ENCODE results near the gene ELF1. TPM values are rescaled to one million over a fixed set of nuclear protein-coding genes. Genes with fewer than 3 reads are reported as not detected.

The ELF1 gene
- total RNA-seq = 75.2 and 122 TPM in 2 replicates

DNA sequence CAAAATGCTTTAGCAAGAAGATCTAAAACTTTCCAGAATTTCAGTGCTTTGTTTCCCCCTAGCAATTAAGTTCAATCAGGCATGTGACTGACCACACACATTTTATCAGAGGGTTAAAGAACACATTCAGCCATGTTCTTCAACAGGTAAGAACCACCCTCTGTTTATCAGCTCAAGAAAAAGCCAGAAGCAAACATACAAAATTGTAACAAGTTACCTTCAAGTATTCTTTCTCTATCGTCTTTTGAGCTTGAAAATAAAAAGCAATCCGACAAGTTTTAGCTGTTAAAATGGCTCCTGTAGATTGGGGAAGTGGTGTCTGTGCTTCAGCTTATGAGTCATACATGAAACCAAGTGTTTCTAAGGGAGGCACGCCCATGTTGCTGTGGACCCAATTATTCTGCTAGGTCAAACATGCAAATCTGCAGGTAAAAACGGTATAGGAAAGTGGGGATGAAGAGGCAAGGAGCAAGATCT, at the start of gene ELF1:
ELF1 (minus strand) TSS at position 306 of the 477 bp plus-strand sequence. CDS start 37,262 bp downstream, outside the sequence.
- peak; percentile 91 for DNase-seq (ENCODE audit: low read depth)

DNA sequence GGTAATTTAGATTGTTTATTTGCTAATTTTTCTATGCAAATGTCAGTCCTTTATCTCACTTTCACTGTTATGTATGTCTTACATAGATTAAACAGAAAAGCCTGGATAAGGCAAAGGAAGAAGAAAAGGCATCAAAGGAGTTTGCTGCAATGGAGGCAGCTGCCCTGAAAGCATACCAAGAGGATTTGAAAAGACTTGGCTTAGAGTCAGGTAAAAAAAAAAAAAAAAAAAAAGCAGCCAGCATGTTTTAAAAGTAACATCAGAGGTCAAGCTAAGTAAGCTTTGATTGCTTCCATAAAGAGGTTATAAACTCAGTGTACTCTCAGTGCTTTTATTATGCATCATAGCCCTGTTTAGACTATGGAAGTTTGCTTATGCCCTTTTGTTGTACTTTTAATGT, 46.0 kb upstream of the ELF1 start:
- peak; percentile 66 for DNase-seq (ENCODE audit: low read depth)

DNA sequence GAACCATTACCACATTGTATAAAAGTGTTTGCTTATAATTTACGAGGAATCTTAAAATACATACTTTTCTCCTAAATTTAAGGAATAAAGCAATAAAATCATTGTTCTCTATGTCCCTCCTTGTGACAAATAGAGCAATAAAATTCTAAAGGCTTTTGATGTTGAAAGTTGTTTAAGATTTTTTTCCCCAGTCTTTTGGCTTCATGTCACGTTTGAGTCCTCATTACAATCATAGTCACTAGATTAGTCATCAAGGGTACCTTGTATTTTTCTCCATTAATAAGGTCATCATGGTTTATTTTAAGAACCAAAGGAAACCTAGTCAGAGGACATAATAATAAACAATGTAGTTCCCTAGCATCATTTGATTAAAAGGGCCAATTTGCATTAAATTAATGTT, 45.4 kb upstream of the ELF1 start:
- peak; percentile 91 for DNase-seq (ENCODE audit: low read depth)

DNA sequence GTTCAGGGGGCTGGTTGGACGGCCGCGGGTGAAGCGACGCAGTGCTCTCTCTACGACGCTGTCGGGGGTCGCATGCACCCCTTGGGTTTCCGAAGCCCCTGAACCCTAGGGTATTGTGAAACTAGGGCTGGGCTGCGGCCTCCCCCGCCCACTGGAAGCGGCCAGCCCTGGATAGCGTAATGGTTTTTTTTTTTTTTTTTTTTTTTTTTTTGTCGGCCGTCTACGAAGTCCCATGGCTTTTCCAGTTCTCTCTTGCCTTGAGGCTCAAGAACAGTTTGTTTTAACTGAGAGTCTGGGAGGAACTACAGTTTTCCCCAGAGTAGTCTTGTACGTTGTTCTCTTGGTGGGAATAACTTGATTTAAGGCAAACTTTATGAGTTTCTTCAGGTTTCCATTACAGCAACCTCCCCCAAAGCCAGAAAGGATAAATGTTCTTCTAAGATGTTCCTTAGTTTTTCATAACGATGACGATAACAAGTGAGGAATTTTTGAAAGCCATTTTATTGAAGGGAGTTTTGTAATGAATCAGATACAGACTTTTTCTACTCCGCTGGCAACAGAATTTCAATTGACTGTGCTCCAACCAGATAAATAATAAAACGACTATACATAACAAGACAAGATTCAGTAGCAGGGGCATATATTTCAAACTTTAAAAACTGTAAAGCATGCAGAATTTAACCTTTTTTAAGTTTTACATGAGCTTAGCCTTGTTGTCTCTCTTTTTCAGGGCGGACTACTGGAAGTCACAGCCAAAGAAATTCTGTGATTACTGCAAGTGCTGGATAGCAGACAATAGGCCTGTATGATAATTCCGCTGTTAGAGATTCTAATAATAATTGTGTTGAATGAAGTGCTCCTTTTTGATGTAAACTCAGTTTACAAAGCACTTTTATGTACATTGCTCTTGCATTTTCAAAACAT, 43.1 kb upstream of the ELF1 start:
- peak; percentile 75 for DNase-seq (ENCODE audit: low read depth)

DNA sequence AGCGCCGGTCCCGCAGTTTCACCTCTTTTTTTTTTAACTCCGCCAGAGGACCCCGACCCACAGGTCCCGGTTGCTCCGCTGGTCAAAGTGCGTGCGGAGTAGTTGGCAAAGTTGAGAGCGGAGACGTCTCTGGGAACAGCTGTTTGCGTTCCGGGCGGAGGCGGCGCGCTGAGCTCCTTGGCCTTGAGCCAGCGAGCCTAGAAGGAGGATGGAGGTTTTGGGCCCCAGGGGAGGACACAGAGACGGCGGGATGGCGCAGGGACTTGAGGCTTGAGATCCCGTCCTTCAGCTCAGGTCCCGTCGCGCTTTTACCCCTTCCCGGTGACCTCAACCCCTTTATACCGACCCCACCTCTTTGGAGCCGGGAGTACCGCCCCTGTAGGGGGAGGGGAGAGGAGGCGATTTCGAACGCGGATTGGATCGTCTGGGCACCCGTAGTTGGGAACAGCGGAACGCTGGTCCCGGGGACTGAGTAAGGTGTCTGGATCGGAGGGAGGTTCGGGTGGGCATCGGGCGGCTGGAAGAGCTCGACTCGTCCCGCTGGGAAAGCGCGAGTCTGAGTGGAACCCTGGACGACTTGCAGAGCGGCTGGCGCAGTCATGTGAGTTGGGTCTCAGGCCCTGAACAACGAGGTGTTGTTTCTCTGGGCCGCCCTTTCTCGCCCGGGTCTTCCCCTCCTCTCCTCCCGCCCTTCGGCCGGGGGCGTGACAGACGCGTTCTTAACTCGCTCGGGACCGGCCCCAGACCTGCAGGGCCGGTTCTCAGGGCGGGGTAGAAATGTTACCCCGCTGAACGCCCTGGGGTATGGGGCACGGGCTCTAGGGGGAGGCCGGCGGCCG, 42.2 kb upstream of the ELF1 start, which contains the start of gene WBP4:
WBP4 (plus strand) TSS at position 435 of the 839 bp plus-strand sequence; CDS start at position 600, 165 bp downstream.
- peak; percentile 77 for DNase-seq (ENCODE audit: low read depth)

DNA sequence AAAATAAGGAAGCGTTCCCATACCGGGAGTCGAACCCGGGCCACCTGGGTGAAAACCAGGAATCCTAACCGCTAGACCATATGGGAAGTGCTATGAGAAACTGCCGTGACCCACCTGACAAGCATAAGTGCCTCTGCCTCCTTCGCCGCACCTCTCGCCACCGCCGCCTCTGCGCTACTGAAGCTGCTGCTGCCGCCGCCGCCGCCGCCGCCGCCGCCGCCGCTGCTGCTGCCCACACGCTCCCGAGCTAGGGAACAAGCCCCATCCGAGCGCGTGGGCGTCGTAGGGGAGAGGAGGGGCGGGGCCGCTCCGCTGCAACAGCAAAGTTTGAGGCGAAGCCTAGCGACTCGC, 41.6 kb upstream of the ELF1 start:
- DNase-seq (ENCODE audit: low read depth) = peak; percentile 42

DNA sequence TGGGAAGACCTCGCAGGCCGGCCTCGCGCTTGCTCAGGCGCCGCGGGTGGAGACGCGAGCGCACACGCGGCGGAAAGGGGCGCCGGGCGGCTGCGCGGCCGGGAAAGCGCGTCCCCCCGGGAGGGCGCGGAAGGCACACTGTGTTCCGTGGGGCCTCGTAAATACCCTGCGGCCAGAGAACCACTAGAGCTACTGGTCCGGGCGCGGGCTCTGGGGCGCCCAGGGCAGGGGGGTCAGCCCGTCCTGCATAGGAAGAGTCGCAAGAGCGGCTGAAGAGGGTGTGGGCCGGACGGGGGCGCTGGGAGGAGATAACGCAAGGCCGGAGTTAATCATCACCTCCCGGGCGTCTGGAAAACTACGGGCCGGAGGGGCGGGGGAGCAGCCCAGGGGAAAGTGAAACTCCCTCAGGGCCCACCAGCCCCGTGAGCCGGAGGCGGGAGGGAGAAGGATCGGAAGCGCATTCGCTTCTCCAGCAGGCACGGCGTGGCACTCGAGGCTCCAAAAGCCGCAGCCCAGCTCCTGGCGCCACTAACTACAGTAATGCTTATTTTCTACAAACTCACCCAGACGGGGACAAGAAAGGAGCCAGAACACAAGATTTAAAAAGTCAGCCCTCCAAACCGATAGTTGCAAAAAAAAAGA, 41.1 kb upstream of the ELF1 start:
- peak; percentile 76 for DNase-seq (ENCODE audit: low read depth)

DNA sequence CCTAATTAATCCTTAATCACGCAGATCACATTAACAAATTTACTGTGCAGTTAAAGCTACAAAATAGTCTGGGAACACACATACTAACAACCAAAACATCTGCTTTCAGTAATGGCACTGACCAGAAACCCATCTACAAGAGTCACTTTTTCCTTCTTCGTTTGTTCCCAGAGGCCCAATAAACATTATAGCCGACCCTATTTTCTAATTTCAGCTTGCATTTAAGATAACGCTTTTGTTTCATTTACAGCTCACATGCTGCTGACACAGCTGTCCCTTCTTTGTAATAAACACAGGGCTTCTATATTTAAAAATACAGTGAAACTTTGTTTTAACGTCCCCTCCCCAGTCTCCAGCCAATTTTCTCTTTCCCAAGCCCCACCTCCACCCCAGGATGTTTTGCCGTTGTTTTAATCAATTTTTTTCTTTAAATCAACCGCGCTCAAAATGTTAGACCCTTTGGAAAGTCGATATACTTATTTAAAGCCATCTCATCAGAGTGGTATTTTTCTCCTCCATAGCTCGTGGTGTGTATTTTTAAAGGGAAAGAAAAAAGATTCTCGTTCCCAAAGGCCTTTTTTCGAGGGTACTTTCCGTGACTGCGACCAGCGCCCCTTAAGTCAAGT, 40.5 kb upstream of the ELF1 start:
- DNase-seq (ENCODE audit: low read depth) = peak; percentile 19

DNA sequence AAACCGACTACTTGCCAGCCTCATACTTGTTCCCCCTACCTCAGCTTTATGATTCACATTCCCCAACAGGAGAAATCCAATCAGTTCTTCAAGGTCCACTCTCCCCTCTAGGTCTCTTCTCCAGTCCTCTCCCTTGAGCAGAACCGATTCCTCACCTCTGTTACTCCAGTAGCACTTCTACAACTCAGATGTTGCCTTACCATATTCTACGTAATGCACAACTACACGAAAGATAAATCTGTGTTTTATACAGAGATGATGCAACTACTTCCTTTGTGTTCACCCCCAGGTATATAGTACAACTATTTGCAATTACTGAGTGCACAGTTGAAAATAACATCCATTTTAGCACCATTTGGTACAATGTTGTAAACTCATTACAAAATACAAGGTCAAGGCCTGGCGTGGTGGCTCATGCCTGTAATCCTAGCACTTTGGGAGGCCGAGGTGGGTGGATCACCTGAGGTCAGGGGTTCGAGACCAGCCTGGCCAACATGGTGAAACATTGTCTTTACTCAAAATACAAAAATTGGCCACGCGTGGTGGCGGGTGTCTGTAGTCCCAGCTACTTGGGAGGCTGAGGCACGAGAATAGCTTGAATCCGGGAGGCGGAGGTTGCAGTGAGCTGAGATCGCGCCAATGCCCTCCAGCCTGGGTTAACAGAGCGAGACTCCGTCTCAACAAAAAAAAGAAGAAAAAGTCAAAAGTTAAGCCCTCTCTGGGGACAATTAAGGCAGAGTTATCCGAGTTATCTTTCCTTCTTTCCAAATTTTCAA, 39.4 kb upstream of the ELF1 start:
- DNase-seq (ENCODE audit: low read depth) = peak; percentile 36

DNA sequence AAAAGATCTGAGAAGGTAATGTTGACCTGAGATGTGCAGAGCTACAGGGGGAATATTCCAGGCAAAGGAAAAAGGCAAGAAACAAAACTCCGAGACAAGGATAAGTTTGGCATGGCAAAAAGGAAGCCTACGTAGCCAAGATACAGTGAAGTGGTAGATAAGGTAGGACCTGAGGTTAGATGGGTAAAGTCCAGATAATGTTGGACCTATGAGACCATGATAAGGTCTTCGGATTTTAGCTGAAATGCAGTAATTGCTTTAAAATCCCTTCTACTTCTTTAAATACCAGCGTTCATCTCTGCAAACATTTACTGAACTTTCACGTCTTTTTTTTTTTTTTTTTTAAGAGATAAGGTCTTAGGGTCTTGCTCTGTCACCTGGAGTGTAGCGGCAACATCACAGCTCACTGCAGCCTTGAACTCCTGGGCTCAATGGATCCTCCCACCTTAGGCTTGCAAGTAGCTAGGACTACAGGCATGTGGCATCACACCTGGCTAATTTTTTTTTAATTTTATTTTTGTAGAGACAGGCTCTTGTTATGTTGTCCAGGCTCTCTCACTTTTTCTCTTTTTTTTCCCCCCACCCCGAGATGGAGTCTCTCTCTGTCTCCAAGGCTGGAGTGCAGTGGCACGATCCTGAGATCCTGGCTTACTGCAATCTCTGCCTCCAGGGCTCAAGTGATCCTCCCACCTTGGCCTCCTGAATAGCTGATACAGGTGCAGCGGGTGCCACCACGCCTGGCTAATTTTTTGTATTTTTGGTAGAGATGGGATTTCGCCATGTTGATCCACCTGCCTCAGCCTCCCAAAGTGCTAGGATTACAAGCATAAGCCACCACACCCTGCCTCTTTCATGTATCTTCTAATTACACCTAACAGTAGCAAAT, 38.0 kb upstream of the ELF1 start:
- DNase-seq (ENCODE audit: low read depth) = no peak

DNA sequence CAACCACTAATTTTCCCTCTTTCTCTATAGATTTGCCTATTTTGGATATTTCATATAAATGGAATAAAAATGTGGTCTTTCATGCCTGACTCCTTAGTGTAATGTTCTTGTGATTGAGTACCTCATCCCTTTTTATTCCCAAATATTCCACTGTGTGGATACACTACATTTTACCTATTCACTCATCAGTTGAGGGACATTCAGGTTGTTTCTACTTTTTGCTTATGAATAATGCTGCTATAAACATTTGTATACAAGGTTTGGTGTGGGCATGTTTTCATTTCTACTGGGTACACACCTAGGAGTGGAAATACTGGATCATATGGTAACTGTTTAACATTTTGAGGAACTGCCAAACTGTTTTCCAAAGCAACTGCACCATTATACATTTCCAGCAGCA, 37.1 kb upstream of the ELF1 start:
- no peak for DNase-seq (ENCODE audit: low read depth)

DNA sequence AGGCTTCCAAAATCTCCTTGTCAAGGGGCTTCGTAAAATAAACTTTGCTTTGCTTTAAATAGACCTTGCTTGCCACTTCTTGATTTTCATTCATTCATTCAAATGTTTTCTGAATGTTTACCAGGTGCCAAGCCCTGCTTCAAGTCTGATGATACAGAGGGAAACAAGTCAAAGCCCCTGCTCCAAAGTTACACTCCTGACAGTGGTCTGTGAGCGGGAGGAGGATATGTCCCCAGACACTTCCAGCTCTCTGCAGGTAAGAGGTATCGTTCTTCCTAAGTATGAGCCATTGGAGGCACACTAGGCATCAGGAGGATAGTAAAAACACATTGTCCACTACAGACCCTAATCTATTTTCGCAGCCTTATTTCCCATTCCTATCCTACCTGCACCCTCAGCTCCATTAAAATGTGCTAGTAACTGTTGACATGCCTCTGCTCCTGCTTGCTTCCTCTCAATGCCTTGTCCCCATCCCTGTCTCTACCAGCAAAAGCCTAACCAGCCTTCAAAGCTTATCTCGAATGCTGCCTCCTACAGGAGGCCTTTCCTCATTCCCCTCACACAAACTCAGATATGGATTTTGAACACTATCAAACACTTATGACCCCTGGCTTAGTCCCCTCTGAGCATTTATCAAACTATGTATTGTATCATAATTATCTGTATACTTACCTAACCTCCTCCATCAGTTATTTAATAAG, 36.0 kb upstream of the ELF1 start:
- DNase-seq (ENCODE audit: low read depth) = no peak

DNA sequence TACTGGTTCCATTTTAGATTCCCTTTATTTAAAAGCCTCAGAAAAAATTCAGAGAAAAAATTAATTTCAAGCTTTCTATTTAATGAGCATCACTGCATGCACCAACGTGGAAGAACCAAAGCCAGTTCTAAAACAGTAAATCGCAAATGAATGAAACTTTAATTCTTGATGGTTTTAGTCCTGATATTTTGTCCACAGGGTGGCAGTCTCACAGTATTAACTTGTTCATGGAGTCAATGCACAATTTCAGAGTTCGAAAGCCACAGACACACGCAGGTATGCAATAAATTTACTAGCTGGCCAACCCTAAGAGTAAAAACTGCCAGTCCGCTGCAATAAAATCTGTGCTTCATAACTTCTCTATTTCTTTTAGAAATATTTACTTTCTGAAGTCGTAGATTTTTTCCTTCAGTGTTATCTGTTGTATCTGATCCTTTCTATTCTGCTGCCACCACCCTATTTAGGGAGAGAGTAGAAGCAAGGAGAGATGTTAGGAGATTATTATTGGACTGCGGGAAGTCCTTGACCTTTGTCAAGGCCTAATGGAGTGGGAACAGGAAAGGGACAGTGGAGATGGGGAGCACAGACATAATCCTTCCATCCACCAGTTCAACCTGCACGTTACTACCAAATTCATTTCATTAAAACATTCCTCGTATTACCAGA, 35.2 kb upstream of the ELF1 start:
- DNase-seq (ENCODE audit: low read depth) = peak; percentile 68

DNA sequence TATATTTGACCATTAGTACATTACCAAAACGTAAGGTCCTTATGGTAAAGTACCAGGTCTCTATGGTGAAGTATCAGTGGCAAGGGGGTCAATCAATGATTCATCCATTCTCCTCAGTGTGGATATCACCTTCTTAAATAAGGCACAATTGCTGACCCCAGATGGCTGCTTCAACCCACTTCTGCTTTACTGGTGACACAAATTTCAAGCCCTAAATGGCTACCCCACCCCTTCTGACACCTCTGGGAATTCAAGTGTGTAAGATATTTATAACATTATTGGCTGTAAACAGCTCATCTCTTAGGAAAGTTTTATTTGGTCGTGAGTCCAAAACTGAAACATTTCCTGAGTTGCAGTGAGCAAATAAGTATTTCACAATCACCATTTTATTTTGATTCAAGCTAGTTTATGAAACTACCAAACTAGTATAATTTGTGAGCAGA, 34.3 kb upstream of the ELF1 start:
- DNase-seq (ENCODE audit: low read depth) = peak; percentile 41

DNA sequence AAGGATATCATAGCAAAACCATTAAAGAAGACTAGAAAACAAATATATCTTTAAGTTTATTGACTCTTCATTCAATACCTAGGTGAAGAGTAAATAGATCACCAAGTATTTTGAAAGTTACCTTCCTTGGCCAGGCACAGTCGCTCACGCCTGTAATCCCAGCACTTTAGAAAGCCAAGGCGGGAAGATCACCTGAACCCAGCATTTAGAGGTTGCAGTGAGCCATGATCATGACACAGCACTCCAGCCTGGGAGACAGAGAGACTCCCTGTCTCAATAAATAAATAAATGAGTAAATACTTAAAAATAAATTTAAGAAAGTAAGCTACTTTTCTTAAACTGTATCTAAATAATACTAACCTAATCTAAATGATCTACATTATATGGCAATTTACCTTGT, 33.3 kb upstream of the ELF1 start:
- DNase-seq (ENCODE audit: low read depth) = no peak

DNA sequence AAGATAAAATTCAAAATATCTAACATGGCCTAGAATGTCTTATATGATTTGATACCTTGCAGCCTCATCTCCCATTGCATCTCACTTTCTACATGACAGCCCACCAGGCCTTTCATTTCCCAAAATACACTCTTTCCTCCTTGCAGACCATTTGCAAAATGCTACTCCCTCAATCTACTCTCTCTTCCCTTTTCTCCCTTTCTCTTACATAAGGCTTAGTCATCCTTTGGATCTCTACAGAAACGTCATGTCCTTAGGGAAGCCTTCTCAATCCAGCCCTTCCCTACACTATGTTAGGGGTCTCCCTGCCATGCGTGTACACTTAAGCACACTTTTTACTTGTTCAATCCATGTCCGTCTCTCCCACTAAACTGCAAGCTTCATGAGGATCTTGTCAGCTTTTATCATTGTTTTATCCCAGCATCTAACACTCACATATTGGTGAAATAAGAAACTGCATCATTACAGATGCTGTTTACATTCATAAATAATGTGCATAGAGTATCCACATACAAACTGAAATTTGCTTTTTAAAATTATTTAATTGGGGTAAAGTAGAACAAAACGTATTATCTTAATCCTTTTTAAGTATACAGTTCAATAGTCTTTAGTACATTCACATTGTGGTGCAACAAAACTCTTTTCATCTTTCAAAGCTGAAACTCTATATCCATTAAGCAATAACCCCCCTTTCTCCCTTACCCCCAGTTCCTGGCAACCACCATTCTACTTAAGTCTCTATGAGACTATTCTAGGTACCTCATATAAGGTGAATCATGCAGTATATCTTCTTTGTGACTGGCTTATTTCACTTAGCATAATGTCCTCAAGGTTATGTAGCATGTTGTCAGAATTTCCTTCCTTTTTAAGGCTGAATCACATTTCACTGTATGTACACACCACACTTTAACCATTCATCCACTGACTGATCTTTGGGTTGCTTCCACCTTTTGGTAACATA, 30.6 kb upstream of the ELF1 start:
- no peak for DNase-seq (ENCODE audit: low read depth)

DNA sequence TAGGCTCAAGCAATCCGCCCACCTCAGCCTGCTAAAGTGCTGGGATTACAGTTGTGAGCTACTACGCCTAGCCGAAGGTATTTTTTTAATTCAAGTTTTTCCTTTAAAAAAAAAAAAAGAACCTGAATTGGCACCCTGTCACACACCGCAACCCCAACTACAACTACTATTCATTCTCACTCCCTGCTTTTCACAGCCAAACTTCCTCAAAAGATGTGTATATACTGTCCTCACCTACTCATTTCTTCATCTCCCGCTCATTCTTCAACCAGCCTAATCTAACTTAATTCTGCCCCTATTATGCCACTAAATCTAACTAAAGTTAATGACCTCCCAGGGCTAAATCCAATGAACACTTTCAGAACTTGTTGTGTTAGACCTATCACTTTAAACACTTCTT, 29.5 kb upstream of the ELF1 start:
- no peak for DNase-seq (ENCODE audit: low read depth)
